NCI-H146 (cell line): ENCODE results near the gene RBM5.

Experiments
- DNase-seq: peaks from one replicate; lab custom pipeline; 2025; lab: John Stamatoyannopoulos, UW

The RBM5 gene

GRCh38 chr3:50162034-50162883 lies 73.5 kb downstream of the RBM5 start:
- no peak for DNase-seq

- no peak for DNase-seq
Observed at GRCh38 chr3:50163572-50164455, 75.1 kb downstream of the RBM5 start.

- no peak for DNase-seq
Observed at GRCh38 chr3:50164481-50164880, 75.8 kb downstream of the RBM5 start.

GRCh38 chr3:50164984-50165909 lies 76.5 kb downstream of the RBM5 start:
- no peak for DNase-seq

- no peak for DNase-seq
Observed at GRCh38 chr3:50165910-50166538, 77.3 kb downstream of the RBM5 start.

GRCh38 chr3:50166620-50167019 lies 77.9 kb downstream of the RBM5 start:
- DNase-seq = no peak

GRCh38 chr3:50167069-50167840 lies 78.5 kb downstream of the RBM5 start:
- DNase-seq = no peak

- peak; percentile 9 for DNase-seq
Observed at GRCh38 chr3:50167841-50168209, 79.1 kb downstream of the RBM5 start.

- DNase-seq = no peak
Observed at GRCh38 chr3:50168388-50168787, 79.7 kb downstream of the RBM5 start.
